Measurements from ENCODE around the gene COX5A.
A peak's percentile ranks its signal among the peaks of the same experiment; 100 is the strongest.

COX5A gene

GRCh38 chr15:74892313-74892712 is 45.6 kb downstream of the COX5A start:
- no peak overlapping the region for H3K4me3 ChIP-seq (ENCODE audit: low read depth in 1 of 2, low read length in 1 of 2)

GRCh38 chr15:74891469-74891868 is 46.4 kb downstream of the COX5A start:
- H3K27ac ChIP-seq = no peak overlapping the region
- peaks cover 17% of the 10 kb centered on the region for H3K36me3 ChIP-seq
- H3K4me3 ChIP-seq (ENCODE audit: low read depth in 1 of 2, low read length in 1 of 2) = no peak overlapping the region
- peaks cover 21% of the 10 kb centered on the region in 2 experiments for H3K4me1 ChIP-seq (ENCODE audit: control insufficient read depth in 1 of 2, insufficient read depth in 1 of 2, low read depth in 1 of 2, low read length in 1 of 2)
- no peaks in the 10 kb centered on the region for H3K27me3 ChIP-seq
- no peaks in the 10 kb centered on the region for H3K9me3 ChIP-seq
- TF ChIP-seq CTCF (IDR thresholded peaks at IDR 0.05) = no peak

More at GRCh38 chr15:74892313-74892712, 45.6 kb downstream of the COX5A start:
- H3K9me3 ChIP-seq = no peaks in the 10 kb centered on the region
- H3K4me1 ChIP-seq (ENCODE audit: control insufficient read depth in 1 of 2, insufficient read depth in 1 of 2, low read depth in 1 of 2, low read length in 1 of 2) = peaks cover 21% of the 10 kb centered on the region in 2 experiments
- no peak for TF ChIP-seq CTCF (IDR thresholded peaks at IDR 0.05)
- H3K36me3 ChIP-seq = peaks cover 26% of the 10 kb centered on the region
- H3K27me3 ChIP-seq = no peaks in the 10 kb centered on the region
- H3K27ac ChIP-seq = no peak overlapping the region

- H3K9me3 ChIP-seq = no peaks in the 10 kb centered on the region
- no peak overlapping the region for H3K27ac ChIP-seq
- H3K36me3 ChIP-seq = peaks cover 10% of the 10 kb centered on the region
- no peaks in the 10 kb centered on the region for H3K27me3 ChIP-seq
- peaks cover 21% of the 10 kb centered on the region in 2 experiments for H3K4me1 ChIP-seq (ENCODE audit: control insufficient read depth in 1 of 2, insufficient read depth in 1 of 2, low read depth in 1 of 2, low read length in 1 of 2)
- no peak for TF ChIP-seq CTCF (IDR thresholded peaks at IDR 0.05)
- H3K4me3 ChIP-seq (ENCODE audit: low read depth in 1 of 2, low read length in 1 of 2) = peak overlapping the region in 1 of 2 experiments; percentile 95
Measured at GRCh38 chr15:74890665-74890960, 47.3 kb downstream of the COX5A start.

- peak within 1 kb of the TSS; percentile 69 to 95 for H3K4me3 ChIP-seq (ENCODE audit: low read depth in 1 of 2, low read length in 1 of 2)
- no peaks in the 10 kb centered on the region for H3K9me3 ChIP-seq
- peaks cover 10% of the 10 kb centered on the region for H3K36me3 ChIP-seq
- no peaks in the 10 kb centered on the region for H3K27me3 ChIP-seq
- peaks cover 21% of the 10 kb centered on the region in 2 experiments for H3K4me1 ChIP-seq (ENCODE audit: control insufficient read depth in 1 of 2, insufficient read depth in 1 of 2, low read depth in 1 of 2, low read length in 1 of 2)
- H3K27ac ChIP-seq = peak within 1 kb of the TSS; percentile 35
- no peak for TF ChIP-seq CTCF (IDR thresholded peaks at IDR 0.05)
Measured at GRCh38 chr15:74889883-74890664, 47.8 kb downstream of the COX5A start, which contains the start of gene MPI. Gene MPI, plus strand, starts transcription at chr15:74890042. Its CDS starts 32 bp downstream, at chr15:74890074.

- Histone ChIP-seq H3K4me1 (ENCODE audit: control insufficient read depth in 1 of 2, insufficient read depth in 1 of 2, low read depth in 1 of 2, low read length in 1 of 2) (peaks cover 21% of the 10 kb centered on the region in 2 experiments), H3K36me3 (peaks cover 10% of the 10 kb centered on the region), H3K27me3 (no peaks in the 10 kb centered on the region), H3K27ac (peak overlapping the region; percentile 35), H3K4me3 (ENCODE audit: low read depth in 1 of 2, low read length in 1 of 2) (peak overlapping the region; percentile 69 to 95), H3K9me3 (no peaks in the 10 kb centered on the region)
- TF ChIP-seq CTCF (IDR thresholded peaks at IDR 0.05) = no peak
Measured at GRCh38 chr15:74889390-74889882, 48.4 kb downstream of the COX5A start.

All from neutrophil (primary cell).